HepG2 (cell line): ENCODE results near the gene DENND1C. TPM values are rescaled to one million over a fixed set of nuclear protein-coding genes. Genes with fewer than 3 reads are reported as not detected.

Source experiments
- CBX5 ChIP-seq: sonication (generic); formaldehyde crosslinking; IDR thresholded peaks from 2 replicates; pipeline ENCODE4 v1.4.0; 2020; ENCODE audit warnings: missing genetic modification reagents, borderline replicate concordance
- ETV6 ChIP-seq: sonication (generic); formaldehyde crosslinking; conservative IDR thresholded peaks from 2 replicates; pipeline ENCODE4 v1.4.0; 2020; ENCODE audit warnings: missing genetic modification reagents
- HMGXB3 ChIP-seq: sonication (generic); formaldehyde crosslinking; IDR thresholded peaks from 2 replicates; pipeline ENCODE4 v1.4.0; 2020; ENCODE audit warnings: missing genetic modification reagents, borderline replicate concordance
- LCORL ChIP-seq, 2 experiments: fragments of 450-650 bp in 1 of 2; sonication (generic) in 1 of 2; formaldehyde crosslinking in 1 of 2; IDR thresholded peaks; 2 replicates each; pipeline versions ENCODE4 v1.5.0 to v1.6.1; 2017 to 2020; ENCODE audit warnings: antibody characterized with exemption in 1 of 2, missing genetic modification reagents in 1 of 2
- MAX ChIP-seq: IDR thresholded peaks from 2 replicates; pipeline ENCODE4 v1.6.1; 2012; ENCODE audit warnings: inconsistent platforms
- RBFOX2 ChIP-seq: fragments of 200-400 bp; formaldehyde crosslinking; IDR thresholded peaks from 2 replicates; pipeline ENCODE4 v1.6.1; 2017; ENCODE audit warnings: low read depth, mild to moderate bottlenecking, low read length
- TARDBP ChIP-seq: sonication (generic); formaldehyde crosslinking; IDR thresholded peaks from 2 replicates; pipeline ENCODE4 v1.8.0; 2022; ENCODE audit warnings: mild to moderate bottlenecking, missing genetic modification reagents
- THAP7 ChIP-seq: sonication (generic); formaldehyde crosslinking; IDR thresholded peaks from 2 replicates; pipeline ENCODE4 v1.8.1; 2023; ENCODE audit warnings: mild to moderate bottlenecking, missing genetic modification reagents
- ZBTB38 ChIP-seq: sonication (generic); formaldehyde crosslinking; IDR thresholded peaks from 2 replicates; pipeline ENCODE4 v1.5.1; 2020; ENCODE audit warnings: mild to moderate bottlenecking, missing genetic modification reagents
- ZNF687 ChIP-seq: sonication (generic); formaldehyde crosslinking; IDR thresholded peaks from 2 replicates; pipeline ENCODE4 v1.5.1; 2020; ENCODE audit warnings: mild to moderate bottlenecking, missing genetic modification reagents, moderate library complexity
- ZNF850 ChIP-seq: sonication (generic); formaldehyde crosslinking; conservative IDR thresholded peaks from 2 replicates; pipeline ENCODE4 v1.9.0; 2021; ENCODE audit warnings: mild to moderate bottlenecking, missing genetic modification reagents
- polyA plus RNA-seq, 8 experiments: library from polyadenylated mRNA; depleted of rRNA in 3 of 8; stranded (reverse) in 7 of 8; unstranded in 1 of 8; fragments of >200 nt; fragmentation: Illumina TruSeq in 4 of 8; extraction: Trizol in 4 of 8; gene quantifications; 2 replicates each; pipeline versions ENCODE4 v1.2.1 to v1.2.3, GENCODE V29; 2011 to 2016; ENCODE audit warnings: low read depth in 4 of 8, missing spikeins in 1 of 8, mixed read lengths in 1 of 8; ENCODE audit not compliant: insufficient read depth in 1 of 8
- total RNA-seq, 5 experiments: library from RNA; depleted of rRNA; stranded (reverse); fragments of >200 nt; fragmentation: Illumina TruSeq; extraction: Trizol; gene quantifications; 2 replicates each; pipeline ENCODE4 v1.2.3, GENCODE V29; 2016; ENCODE audit warnings: low read depth in 1 of 5
- TF ChIP-seq, protein P1 (sequence below): sonication (generic); formaldehyde crosslinking; IDR thresholded peaks from 2 replicates; pipeline ENCODE4 v1.4.0; 2020; ENCODE audit warnings: missing genetic modification reagents
- TF ChIP-seq, protein P2 (sequence below): sonication (generic); formaldehyde crosslinking; IDR thresholded peaks from 2 replicates; pipeline ENCODE4 v1.4.0; 2020; ENCODE audit warnings: missing genetic modification reagents
- TF ChIP-seq, protein P3 (sequence below): IDR thresholded peaks from 2 replicates; pipeline ENCODE4 v1.6.1; 2018; ENCODE audit warnings: missing genetic modification reagents, mild to moderate bottlenecking, missing compliant biosample characterization

The DENND1C gene
- total and polyA plus RNA-seq, 2 of the 13 experiments (the other 11 are each of a cell fraction or from before 2014, with no cell fraction given), result 0.04 to 0.73 TPM

DNA sequence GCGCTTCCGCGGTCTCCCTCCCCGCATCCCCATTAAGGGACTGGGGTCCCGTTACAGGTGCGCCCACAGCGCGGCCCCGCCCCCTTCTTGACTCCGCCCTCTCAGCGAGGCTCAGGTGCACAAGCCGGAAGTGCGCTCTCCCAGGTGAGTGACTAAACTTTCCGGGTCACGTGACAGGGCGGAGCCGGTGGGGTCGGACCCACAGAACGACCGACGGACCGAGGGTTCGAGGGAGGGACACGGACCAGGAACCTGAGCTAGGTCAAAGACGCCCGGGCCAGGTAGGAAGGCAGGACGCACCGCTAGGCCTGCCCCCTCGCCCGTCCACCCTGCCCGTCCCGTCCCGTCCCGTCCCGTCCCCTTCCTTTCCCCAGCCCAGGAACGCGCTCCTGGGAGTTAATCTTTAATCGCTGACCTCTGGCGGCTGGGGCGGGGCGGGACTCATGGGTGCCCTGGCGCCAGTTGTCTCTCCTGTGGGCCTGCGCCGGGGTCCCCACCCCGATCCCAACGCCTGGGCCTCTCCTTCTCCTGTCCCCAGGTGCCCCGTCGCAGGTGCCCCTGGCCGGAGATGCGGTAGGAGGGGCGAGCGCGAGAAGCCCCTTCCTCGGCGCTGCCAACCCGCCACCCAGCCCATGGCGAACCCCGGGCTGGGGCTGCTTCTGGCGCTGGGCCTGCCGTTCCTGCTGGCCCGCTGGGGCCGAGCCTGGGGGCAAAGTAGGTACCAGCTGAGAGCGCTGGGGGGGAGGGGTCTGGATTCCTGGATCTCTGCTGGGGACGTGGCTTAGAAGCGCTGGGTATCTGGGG is 17.3 kb downstream of the DENND1C start, which contains the start of gene CRB3 (continued):
- TF ChIP-seq HMGXB3 (CRISPR knock-in tag), result no peak
- TF ChIP-seq, protein P1, sequence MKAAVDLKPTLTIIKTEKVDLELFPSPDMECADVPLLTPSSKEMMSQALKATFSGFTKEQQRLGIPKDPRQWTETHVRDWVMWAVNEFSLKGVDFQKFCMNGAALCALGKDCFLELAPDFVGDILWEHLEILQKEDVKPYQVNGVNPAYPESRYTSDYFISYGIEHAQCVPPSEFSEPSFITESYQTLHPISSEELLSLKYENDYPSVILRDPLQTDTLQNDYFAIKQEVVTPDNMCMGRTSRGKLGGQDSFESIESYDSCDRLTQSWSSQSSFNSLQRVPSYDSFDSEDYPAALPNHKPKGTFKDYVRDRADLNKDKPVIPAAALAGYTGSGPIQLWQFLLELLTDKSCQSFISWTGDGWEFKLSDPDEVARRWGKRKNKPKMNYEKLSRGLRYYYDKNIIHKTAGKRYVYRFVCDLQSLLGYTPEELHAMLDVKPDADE (CRISPR knock-in tag), result no peak
- TF ChIP-seq ZNF687 (CRISPR knock-in tag), result peak; percentile 81
- TF ChIP-seq, protein P2, sequence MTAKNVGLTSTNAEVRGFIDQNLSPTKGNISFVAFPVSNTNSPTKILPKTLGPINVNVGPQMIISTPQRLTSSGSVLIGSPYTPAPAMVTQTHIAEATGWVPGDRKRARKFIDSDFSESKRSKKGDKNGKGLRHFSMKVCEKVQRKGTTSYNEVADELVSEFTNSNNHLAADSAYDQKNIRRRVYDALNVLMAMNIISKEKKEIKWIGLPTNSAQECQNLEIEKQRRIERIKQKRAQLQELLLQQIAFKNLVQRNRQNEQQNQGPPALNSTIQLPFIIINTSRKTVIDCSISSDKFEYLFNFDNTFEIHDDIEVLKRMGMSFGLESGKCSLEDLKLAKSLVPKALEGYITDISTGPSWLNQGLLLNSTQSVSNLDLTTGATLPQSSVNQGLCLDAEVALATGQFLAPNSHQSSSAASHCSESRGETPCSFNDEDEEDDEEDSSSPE (CRISPR knock-in tag), result 0 out of 2 replicates have a peak, but pooled peaks have one; percentile 22
- no peak for TF ChIP-seq ETV6 (CRISPR knock-in tag)
- TF ChIP-seq MAX, result peak; percentile 45; the same call in 1 of the 2 replicates
- peak; percentile 83 for TF ChIP-seq TARDBP (CRISPR knock-in tag)
- TF ChIP-seq CBX5 (CRISPR knock-in tag), result no peak
- no peak for TF ChIP-seq ZNF850 (CRISPR knock-in tag)
- TF ChIP-seq, protein P3, sequence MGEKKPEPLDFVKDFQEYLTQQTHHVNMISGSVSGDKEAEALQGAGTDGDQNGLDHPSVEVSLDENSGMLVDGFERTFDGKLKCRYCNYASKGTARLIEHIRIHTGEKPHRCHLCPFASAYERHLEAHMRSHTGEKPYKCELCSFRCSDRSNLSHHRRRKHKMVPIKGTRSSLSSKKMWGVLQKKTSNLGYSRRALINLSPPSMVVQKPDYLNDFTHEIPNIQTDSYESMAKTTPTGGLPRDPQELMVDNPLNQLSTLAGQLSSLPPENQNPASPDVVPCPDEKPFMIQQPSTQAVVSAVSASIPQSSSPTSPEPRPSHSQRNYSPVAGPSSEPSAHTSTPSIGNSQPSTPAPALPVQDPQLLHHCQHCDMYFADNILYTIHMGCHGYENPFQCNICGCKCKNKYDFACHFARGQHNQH (CRISPR knock-in tag), result no peak
- TF ChIP-seq RBFOX2, result peak; percentile 80
- TF ChIP-seq LCORL (IDR thresholded peaks at IDR 0.05), result 0 out of 2 replicates have a peak, but pooled peaks have one; percentile 33
- peak; percentile 82 for TF ChIP-seq LCORL (CRISPR knock-in tag; IDR thresholded peaks at IDR 0.05)
- TF ChIP-seq THAP7, result no peak
- TF ChIP-seq ZBTB38, result 0 out of 2 replicates have a peak, but pooled peaks have one; percentile 20
